Memory B cell (primary cell): Measurements from ENCODE around the gene QRSL1.
"Not testable (repeated sequence)": the region's sequence is repeated elsewhere in the genome, so short reads cannot be mapped to it uniquely, and the experiment has no call there.

Source experiments
- ATAC-seq: fragments of 150-1000 bp; cut with Tn5 transposase; 2 replicates; pipeline ENCODE4 v1.10.0; 2021; ENCODE audit warnings: low read depth, mild to moderate bottlenecking, moderate library complexity
- DNase-seq, 2 donors: peaks; one replicate each; pipeline ENCODE4 v3.0.0; 2022; ENCODE audit warnings: low spot score in 2 of 2
- H3K27ac Mint-ChIP-seq: one replicate; pipeline ENCODE4 v1.8.0; 2022; ENCODE audit warnings: mild to moderate bottlenecking, moderate library complexity, mixed read lengths
- H3K27me3 Mint-ChIP-seq: one replicate; pipeline ENCODE4 v1.8.0; 2022; ENCODE audit warnings: mixed read lengths
- H3K36me3 Mint-ChIP-seq: one replicate; pipeline ENCODE4 v1.8.0; 2022; ENCODE audit warnings: mild to moderate bottlenecking, mixed read lengths
- H3K4me1 Mint-ChIP-seq: one replicate; pipeline ENCODE4 v1.8.0; 2022; ENCODE audit warnings: mixed read lengths
- H3K4me3 Mint-ChIP-seq: one replicate; pipeline ENCODE4 v1.8.0; 2022; ENCODE audit warnings: mild to moderate bottlenecking, moderate library complexity, mixed read lengths
- H3K9me3 Mint-ChIP-seq: one replicate; pipeline ENCODE4 v1.8.0; 2022; ENCODE audit warnings: mixed read lengths

Gene QRSL1

DNA sequence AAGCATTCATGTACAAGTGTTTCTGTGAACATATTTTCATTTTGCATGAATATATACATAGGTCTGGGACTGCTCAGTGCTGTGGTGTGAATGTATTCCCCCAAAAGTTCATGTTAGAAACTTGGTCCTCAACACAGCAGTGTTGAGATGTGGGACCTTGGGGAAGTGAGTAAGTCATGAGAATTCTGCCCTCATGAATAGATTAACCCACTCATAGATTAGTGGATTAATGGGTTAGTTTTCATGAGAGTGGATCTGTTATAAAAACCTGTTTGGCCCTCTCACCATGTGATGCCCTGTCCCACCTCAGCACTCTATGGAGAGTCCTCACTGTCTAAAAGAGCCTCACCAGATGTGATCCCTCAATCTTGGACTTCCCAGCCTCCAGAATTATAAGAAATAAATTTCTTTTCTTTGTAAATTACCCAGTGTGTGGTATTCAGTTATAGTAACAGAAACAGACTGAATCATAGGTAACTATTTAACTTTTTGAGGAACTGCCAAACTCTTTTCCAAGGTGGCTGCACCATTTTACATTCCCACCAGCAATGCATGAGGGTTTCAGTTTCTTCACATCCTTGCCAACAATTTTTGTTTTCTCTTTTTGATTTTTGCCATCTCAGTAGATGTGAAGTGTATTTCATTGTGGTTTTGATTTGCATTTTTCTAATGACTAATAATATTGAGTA, 45.3 kb downstream of the QRSL1 start:
- peaks cover 4% of the 10 kb centered on the region for H3K36me3 Mint-ChIP-seq
- ATAC-seq (no peak), DNase-seq (no peak)
- H3K4me1 Mint-ChIP-seq = peaks cover 11% of the 10 kb centered on the region
- H3K4me3 Mint-ChIP-seq = no peak overlapping the region
- no peak overlapping the region for H3K27ac Mint-ChIP-seq
- H3K9me3 Mint-ChIP-seq = peaks cover 4% of the 10 kb centered on the region
- no peaks in the 10 kb centered on the region for H3K27me3 Mint-ChIP-seq

DNA sequence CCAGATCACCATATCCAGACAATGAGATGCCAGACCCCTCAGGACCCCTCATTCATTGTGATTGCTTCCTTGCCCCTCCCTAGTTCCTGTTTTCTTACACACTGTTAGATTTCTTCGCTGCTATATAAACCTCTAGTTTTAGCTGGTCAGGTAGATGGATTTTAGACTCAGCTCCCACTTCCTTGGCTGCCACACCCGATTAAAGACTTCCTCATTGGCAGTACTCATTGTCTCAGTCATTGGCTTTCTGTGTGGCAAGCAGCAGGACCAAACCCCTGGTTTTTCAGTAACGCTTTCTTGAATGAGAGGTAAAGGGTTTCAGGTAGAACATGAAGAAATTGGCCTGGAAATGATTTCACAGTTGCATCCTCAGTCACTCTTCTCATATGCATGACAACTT, 47.9 kb downstream of the QRSL1 start:
- H3K27ac Mint-ChIP-seq = peak overlapping the region; percentile 87
- H3K27me3 Mint-ChIP-seq = no peaks in the 10 kb centered on the region
- ATAC-seq (no peak), DNase-seq (no peak)
- peaks cover 8% of the 10 kb centered on the region for H3K4me1 Mint-ChIP-seq
- H3K4me3 Mint-ChIP-seq = peak overlapping the region; percentile 61
- peaks cover 4% of the 10 kb centered on the region for H3K9me3 Mint-ChIP-seq
- H3K36me3 Mint-ChIP-seq = peaks cover 4% of the 10 kb centered on the region

DNA sequence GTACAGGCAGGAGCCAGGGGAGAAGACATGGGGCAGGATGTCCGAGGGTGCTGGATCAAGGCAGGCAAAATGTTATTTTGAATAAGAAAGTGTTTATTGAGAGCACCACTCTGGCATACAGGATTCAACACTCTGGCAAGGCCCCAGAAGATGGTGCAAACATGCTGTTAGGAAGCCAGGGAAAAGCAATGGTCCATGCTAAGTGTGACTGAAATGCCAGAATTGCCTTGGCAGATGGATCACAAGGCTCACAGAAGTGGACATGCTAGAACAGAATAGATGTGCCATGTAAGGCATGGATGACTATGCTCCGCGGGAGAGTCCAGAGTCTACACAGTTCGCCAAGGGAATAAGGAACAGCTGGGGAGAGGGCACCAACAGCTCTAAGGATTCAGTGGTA, 54.6 kb downstream of the QRSL1 start:
- H3K36me3 Mint-ChIP-seq = peaks cover 4% of the 10 kb centered on the region
- peaks cover 16% of the 10 kb centered on the region for H3K4me1 Mint-ChIP-seq
- H3K27me3 Mint-ChIP-seq = no peaks in the 10 kb centered on the region
- no peaks in the 10 kb centered on the region for H3K9me3 Mint-ChIP-seq
- no peak overlapping the region for H3K4me3 Mint-ChIP-seq
- no peak overlapping the region for H3K27ac Mint-ChIP-seq
- no peak for DNase-seq
- no peak for ATAC-seq

DNA sequence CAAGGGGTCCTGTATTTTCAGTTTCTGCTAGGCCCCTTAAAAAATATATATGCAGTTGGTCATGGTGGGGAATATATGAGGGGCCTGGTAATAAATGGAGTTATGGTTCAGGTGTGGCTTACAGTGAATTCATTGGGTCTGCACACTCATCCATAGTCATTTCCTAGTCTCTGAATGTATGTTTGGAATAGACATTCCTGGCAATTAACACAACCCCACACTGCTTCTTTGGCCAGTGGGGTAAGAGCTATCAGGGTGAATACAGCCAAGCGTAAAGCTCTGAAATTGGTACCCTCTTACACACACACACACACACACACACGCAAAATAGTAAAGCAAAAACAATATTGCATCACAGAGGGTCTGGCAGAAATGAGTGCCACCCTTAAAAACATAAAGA, 56.5 kb downstream of the QRSL1 start:
- Mint-ChIP-seq H3K27ac (no peak overlapping the region), H3K36me3 (peaks cover 4% of the 10 kb centered on the region), H3K27me3 (no peaks in the 10 kb centered on the region), H3K4me1 (peaks cover 16% of the 10 kb centered on the region), H3K9me3 (no peaks in the 10 kb centered on the region), H3K4me3 (no peak overlapping the region)
- DNase-seq = no peak
- no peak for ATAC-seq

DNA sequence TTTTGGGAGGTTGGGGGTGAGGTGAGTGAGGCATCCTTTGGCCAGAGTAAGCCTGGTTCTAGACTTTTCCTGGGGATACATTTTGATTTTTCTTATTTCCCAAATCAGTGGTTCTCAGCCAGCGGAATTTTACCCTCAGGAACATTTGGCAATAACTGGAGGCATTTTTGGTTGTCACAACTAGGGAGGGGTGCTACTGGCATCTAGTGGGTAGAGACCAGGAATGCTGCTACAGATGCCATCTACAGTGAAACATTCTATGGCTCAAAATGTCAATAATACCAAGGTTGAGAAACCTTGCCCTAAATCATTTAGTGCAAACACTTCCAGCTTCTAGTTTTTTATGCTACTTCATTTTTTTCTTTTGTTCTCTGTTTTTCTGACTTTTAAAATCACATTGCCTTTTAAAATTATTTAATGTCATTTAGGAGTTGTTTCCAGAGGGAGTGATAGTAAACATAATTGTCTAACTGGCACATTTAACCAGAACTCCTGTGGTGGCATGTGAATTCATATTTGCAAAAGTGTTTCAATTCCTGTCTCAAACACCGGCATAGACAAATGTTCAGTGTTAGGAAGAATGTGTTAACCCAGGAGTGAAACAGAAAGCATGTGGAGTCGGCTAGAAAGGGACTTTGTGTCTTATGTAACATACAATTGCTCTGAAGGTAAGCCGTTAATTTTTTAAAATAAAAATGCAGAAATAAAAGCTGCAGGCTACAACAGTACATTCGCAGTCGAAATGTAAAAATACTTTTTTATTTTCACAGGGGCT, 59.0 kb downstream of the QRSL1 start:
- peaks cover 4% of the 10 kb centered on the region for H3K36me3 Mint-ChIP-seq
- H3K4me1 Mint-ChIP-seq = peaks cover 20% of the 10 kb centered on the region
- H3K9me3 Mint-ChIP-seq = no peaks in the 10 kb centered on the region
- no peaks in the 10 kb centered on the region for H3K27me3 Mint-ChIP-seq
- ATAC-seq (peak; percentile 74), DNase-seq (no peak)
- peak overlapping the region; percentile 37 for H3K4me3 Mint-ChIP-seq
- peak overlapping the region; percentile 49 for H3K27ac Mint-ChIP-seq

DNA sequence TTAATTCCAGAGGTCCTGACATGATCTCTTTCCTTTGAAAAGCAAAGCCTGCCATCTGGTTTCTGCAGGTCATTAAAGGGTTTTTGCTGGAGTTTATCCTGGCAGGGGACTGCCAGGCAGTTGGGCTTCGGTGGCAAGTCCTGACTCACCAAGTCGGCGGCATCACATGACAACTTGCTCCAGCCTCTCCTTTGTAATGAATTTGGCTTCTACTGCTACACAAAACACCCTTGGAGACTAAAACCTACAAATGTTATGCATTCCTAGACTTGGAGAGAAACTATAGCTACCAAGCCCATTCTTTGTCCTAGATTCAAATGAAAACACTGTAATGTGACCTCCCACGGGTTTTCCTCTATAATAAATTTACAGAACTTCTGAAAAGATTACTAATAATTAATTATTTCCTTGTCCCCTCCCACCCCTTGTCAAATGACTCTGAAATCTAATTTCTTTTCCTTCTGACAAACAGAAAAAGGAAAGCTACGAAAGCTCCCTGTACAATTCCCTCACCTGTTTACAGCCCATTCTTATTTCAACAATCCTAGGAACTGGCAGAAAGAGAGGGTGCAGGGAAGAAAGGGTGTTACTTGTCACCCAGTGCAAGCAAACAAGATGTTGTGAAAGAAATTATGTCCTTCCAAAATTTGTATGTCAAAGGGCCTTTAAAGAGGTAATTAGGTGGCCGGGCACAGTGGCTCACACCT, 62.9 kb downstream of the QRSL1 start:
- no peaks in the 10 kb centered on the region for H3K9me3 Mint-ChIP-seq
- no peak overlapping the region for H3K4me3 Mint-ChIP-seq
- no peaks in the 10 kb centered on the region for H3K27me3 Mint-ChIP-seq
- no peak for DNase-seq
- no peak for ATAC-seq
- H3K36me3 Mint-ChIP-seq = no peaks in the 10 kb centered on the region
- H3K4me1 Mint-ChIP-seq = peaks cover 27% of the 10 kb centered on the region
- no peak overlapping the region for H3K27ac Mint-ChIP-seq

DNA sequence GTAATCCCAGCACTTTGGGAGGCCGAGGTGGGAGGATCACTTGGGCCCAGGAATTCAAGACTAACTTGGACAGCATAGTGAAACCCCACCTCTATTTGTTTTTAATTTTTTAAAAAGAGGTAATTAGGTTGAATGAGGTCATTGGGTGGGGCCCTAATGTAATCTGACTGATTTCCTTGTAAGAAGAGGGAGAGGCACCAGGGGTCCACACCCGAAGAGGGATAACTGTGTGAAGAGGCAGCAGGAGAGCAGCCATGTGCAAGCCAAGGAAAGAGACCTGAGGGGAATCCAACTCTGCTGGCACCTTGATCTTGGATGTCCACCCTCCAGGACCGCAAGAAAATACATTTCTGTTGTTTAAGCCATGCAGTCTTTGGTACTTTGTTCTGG, 63.4 kb downstream of the QRSL1 start:
- DNase-seq = no peak
- Mint-ChIP-seq H3K27me3 (no peaks in the 10 kb centered on the region), H3K27ac (no peak overlapping the region), H3K9me3 (no peaks in the 10 kb centered on the region), H3K36me3 (no peaks in the 10 kb centered on the region), H3K4me1 (peaks cover 32% of the 10 kb centered on the region), H3K4me3 (no peak overlapping the region)
- ATAC-seq = no peak

DNA sequence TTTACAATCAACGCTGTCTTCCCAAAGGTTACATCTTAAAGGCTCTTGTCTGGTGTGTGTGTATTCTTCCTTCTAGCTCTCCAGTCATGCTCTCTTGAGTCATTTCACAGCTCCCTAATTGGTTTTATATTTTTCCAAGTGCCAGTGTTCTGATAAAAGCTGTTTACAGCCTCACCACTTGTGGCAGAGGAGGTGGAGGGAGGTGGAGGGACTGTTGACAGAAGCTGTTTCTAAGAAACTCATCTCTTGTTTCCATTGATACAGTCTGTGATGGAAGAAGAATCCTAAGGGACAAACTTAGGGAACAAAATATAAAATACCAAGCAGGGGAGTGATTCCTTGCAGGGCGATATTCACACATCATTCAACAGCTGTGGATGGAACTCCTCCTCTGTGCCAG, 64.0 kb downstream of the QRSL1 start:
- peaks cover 39% of the 10 kb centered on the region for H3K4me1 Mint-ChIP-seq
- H3K36me3 Mint-ChIP-seq = no peaks in the 10 kb centered on the region
- ATAC-seq = no peak

DNA sequence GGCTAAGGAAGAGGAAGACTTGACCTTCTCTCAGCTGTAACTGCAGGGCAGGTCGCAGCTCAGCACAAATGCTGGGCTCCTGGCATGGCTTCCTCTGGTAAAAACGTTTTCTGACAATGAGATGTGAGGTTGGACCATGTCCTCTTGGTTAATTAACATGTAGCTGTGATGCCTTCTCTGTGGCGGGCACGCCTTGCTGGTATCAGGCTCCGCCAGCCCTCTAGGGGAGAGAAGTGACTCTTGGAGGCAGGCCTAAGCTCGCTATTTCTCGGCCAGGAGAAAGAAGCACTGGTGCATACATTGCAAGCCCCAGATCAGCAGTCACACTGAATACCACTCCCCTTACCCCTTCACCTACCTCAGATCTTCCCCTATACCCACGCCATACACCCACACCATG, 65.0 kb downstream of the QRSL1 start:
- Mint-ChIP-seq H3K4me3 (no peak overlapping the region), H3K4me1 (peaks cover 39% of the 10 kb centered on the region), H3K27ac (no peak overlapping the region), H3K9me3 (no peaks in the 10 kb centered on the region), H3K27me3 (no peaks in the 10 kb centered on the region), H3K36me3 (no peaks in the 10 kb centered on the region)
- DNase-seq (no peak), ATAC-seq (no peak)

More for the DNA sequence above, 64.0 kb downstream of the QRSL1 start:
- Mint-ChIP-seq H3K9me3 (no peaks in the 10 kb centered on the region), H3K27ac (no peak overlapping the region), H3K4me3 (no peak overlapping the region), H3K27me3 (no peaks in the 10 kb centered on the region)
- DNase-seq = no peak

DNA sequence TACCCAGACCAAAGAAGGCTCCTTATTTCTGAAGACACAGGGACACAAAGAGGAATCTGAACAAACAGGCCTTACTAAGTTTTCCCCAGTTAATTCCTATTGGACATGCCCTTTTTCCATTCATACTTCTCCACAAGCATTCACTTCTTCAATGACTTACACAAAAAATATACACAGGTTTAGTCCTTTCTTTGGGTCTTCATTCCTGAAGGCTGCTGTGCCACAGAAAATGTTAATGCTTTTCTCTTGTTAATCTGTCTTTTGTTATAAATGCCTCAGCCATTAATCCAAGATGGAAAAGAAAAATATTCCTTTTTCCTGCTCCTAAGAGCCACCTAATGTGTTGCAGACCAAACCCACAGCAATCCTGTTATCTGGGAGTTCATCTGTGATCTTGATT, 71.2 kb downstream of the QRSL1 start:
- Mint-ChIP-seq H3K27ac (peak overlapping the region; percentile 97), H3K4me3 (no peak overlapping the region), H3K36me3 (peaks cover 3% of the 10 kb centered on the region), H3K9me3 (peaks cover 2% of the 10 kb centered on the region), H3K4me1 (peaks cover 62% of the 10 kb centered on the region), H3K27me3 (no peaks in the 10 kb centered on the region)
- DNase-seq = no peak
- ATAC-seq = no peak

DNA sequence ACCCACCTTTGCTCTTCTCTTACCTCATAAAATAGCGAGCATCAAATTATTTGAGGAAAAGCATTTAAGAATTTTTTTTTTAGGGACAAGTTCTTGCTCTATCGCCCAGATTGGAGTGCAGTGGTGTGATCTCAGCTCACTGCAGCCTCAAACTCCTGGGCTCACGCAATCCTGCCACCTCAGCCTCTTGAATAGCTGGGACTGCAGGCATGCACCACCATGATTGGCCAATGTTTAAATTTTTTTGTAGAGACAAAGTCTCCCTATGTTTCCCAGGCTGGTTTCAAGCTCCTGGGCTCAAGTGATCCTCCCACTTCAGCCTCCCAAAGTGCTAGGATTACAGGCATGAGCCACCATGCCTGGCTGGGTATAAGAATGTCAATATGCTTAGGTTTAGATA, 71.8 kb downstream of the QRSL1 start:
- not testable (repeated sequence) for H3K4me3 Mint-ChIP-seq, DNase-seq, H3K27me3 Mint-ChIP-seq, ATAC-seq, H3K9me3 Mint-ChIP-seq, H3K36me3 Mint-ChIP-seq
- peak overlapping the region; percentile 97 for H3K27ac Mint-ChIP-seq
- H3K4me1 Mint-ChIP-seq = peaks cover 61% of the 10 kb centered on the region

DNA sequence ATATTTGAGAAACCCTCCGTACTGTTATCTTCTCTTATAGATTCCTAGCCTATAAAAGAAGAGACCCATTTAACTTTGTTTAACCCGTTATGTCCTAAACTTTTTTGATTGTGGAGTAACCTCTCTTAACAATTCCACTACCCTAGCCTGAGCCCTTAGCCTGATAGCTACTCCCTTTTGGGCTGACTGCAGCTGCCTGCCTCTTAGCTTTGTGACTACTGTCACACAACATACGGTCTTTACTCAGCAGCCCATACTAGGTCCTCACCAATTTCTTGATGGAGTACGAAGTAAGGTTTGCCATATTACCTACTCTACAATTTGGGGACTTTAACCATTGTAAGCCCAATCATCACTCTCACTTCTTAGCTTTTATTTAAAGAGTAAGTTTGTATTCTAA, 72.7 kb downstream of the QRSL1 start:
- ATAC-seq (peak; percentile 62), DNase-seq (no peak)
- Mint-ChIP-seq H3K9me3 (peaks cover 2% of the 10 kb centered on the region), H3K27ac (peak overlapping the region; percentile 97), H3K4me1 (peaks cover 62% of the 10 kb centered on the region), H3K36me3 (peaks cover 3% of the 10 kb centered on the region), H3K4me3 (peak overlapping the region; percentile 63), H3K27me3 (no peaks in the 10 kb centered on the region)

DNA sequence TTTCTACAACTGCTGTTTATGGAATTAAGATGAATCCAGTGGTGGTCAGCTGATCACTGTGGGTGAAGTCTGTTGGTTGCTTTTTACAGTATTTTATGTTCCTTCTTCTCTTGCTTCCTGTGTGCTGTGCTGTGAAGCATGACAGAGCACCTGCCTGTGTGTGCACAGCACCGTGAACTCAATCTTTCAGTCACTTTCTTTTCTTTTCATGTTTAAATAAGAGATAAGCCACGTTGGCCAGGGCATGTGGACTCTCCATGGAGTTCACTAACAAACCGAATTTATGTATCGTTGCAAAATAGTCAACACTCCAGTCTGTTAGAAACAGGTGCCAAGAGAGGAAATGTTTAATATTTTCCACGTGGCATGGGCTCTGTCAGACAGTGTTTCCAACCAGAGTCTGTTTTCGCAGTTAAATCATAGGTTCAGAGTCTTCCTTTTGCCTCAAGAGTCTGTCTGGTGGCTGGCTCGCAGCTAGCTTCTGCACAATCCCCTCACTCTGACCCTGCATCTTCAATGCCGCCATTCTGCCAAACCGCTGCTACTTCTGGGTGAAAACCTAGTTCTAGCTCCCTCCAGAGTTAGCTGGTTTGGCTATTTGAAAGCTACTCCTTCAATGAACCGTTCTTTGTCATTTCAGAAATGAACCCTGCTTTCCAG, 73.2 kb downstream of the QRSL1 start:
- ATAC-seq = peak; percentile 96
- Mint-ChIP-seq H3K27ac (peak overlapping the region; percentile 97), H3K4me1 (peaks cover 62% of the 10 kb centered on the region), H3K36me3 (peaks cover 3% of the 10 kb centered on the region), H3K27me3 (no peaks in the 10 kb centered on the region), H3K4me3 (peak overlapping the region; percentile 63), H3K9me3 (peaks cover 2% of the 10 kb centered on the region)
- DNase-seq = peak; percentile 30 to 58

DNA sequence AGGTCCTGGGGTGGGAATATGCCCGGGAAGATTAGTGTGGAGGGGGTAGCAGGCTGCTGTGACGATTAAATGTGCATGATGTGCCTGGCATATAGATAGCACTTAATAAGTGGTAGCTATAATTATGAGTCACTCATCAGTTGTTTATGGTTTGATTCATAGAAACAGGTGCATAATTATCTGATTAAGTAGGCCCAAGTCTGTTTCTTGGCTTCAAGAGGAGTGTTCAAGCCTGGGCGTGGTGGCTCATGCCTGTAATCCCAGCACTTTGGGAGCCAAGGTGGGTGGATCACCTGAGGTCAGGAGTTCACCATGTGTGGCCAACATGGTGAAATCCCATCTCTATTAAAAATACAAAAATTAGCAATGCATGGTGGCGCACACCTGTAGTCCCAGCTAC, 74.9 kb downstream of the QRSL1 start:
- no peak overlapping the region for H3K4me3 Mint-ChIP-seq
- no peak for ATAC-seq
- peaks cover 59% of the 10 kb centered on the region for H3K4me1 Mint-ChIP-seq
- no peak for DNase-seq
- H3K36me3 Mint-ChIP-seq = peaks cover 4% of the 10 kb centered on the region
- peak overlapping the region; percentile 97 for H3K27ac Mint-ChIP-seq
- no peaks in the 10 kb centered on the region for H3K27me3 Mint-ChIP-seq
- peaks cover 2% of the 10 kb centered on the region for H3K9me3 Mint-ChIP-seq
